Measurements from ENCODE around the gene SHPK.

DNA sequence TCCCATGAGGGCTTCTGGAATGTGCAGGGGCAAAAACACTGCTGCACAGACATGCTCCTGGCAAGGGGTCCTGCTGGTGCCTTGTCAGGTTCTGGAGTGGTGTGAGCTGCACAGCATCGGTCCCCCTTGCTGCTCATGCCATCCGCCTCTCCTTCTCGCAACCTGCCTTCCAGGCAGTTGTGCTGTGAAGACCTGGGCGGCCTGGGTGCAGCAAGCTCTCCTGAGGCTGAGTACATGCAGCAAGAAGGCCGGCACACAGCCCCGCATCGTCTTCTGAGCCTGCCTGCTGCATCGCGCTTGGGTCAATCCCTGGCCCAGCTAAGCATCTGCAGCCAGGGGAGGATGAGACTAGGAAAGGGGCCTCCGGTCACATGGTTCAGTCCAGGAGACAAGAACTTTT is 26.4 kb downstream of the SHPK start:
- TF ChIP-seq, protein P1, sequence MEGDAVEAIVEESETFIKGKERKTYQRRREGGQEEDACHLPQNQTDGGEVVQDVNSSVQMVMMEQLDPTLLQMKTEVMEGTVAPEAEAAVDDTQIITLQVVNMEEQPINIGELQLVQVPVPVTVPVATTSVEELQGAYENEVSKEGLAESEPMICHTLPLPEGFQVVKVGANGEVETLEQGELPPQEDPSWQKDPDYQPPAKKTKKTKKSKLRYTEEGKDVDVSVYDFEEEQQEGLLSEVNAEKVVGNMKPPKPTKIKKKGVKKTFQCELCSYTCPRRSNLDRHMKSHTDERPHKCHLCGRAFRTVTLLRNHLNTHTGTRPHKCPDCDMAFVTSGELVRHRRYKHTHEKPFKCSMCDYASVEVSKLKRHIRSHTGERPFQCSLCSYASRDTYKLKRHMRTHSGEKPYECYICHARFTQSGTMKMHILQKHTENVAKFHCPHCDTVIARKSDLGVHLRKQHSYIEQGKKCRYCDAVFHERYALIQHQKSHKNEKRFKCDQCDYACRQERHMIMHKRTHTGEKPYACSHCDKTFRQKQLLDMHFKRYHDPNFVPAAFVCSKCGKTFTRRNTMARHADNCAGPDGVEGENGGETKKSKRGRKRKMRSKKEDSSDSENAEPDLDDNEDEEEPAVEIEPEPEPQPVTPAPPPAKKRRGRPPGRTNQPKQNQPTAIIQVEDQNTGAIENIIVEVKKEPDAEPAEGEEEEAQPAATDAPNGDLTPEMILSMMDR (IDR thresholded peaks at IDR 0.05 in 8 of 11, conservative IDR thresholded peaks at IDR 0.05 in 3 of 11), result no peak
- TF ChIP-seq POLR2A (IDR thresholded peaks at IDR 0.05), result no peak
- no peak for TF ChIP-seq POLR2AphosphoS5 (IDR thresholded peaks at IDR 0.05)
